HG02763 (cell line): Measurements from ENCODE around the gene RFTN1.

ENCODE experiments used
- ATAC-seq: cut with Tn5 transposase; IDR thresholded peaks from one replicate; pipeline ENCODE4 v1.9.1; 2021; ENCODE audit warnings: mild to moderate bottlenecking, moderate library complexity; ENCODE audit not compliant: unreplicated experiment

RFTN1 gene

GRCh38 chr3:16386561-16386960, 126.9 kb downstream of the RFTN1 start:
- ATAC-seq = no peak

- no peak for ATAC-seq
Observed at GRCh38 chr3:16385151-16385550, 128.3 kb downstream of the RFTN1 start.

GRCh38 chr3:16383864-16384263, 129.6 kb downstream of the RFTN1 start:
- ATAC-seq = no peak

DNA sequence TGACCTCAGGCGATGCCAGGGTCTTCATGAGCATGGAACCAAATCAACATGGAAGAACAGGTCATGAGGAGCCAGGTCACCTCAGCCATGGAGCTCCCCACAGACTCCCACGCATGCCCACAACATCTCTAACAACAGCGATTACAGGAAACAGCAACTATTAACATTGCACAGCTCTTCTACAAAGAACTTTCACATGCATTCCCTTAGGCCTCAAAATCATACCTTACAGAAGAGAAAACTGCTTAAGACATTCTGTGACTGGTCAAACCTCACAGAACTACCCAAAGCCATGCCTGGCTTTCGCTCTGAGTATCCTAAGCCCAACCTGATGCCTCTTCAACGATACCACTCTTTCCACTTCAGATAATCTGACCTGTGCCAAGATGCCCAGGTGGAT, 130.7 kb downstream of the RFTN1 start:
- peak; percentile 44 for ATAC-seq

GRCh38 chr3:16381426-16381825, 132.1 kb downstream of the RFTN1 start:
- ATAC-seq = no peak

GRCh38 chr3:16380421-16380820, 133.1 kb downstream of the RFTN1 start:
- ATAC-seq = no peak

- no peak for ATAC-seq
Observed at GRCh38 chr3:16379838-16380237, 133.7 kb downstream of the RFTN1 start.

GRCh38 chr3:16378920-16379319, 134.6 kb downstream of the RFTN1 start:
- ATAC-seq = peak; percentile 47

DNA sequence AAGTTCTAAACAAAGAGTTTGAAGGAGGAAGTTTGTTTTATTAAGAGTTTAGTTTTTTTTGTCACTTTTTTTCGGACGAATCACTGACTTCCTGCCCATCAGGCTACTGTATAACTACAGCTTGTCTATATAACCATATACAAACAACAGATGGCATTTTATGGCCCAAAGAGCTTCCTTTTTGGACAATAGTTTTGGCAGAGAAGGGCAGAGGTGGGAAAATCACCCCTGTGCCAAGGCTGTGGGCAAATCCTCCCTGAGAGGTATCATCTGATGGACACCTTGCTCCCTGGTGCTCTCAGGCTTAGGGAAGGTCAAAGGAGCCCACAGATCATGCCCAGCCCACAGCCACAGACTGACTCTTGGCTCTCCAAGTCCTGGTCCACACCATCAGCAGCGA, 135.1 kb downstream of the RFTN1 start:
- ATAC-seq = no peak

DNA sequence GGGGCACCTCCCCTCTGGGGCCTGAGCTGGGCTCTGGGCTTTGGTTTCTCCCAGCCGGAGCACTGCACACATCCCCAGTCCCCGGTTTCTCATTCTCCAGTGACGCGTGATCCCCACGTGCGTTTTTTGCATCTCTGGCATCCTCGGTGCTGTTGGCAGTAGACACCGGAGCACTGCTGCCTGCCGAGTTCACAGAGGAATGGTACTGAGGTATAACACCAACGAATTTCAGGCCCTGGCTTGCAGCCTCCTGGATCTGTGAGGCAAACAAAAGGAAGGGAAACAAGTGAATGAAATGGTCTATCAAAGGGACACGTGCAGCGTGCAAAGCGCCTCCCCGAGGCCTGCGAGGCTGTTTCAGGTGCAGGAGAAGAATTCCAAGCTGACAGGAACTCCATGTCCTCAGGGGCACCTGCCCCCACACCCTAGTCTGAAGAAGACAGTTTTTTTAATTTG, 135.6 kb downstream of the RFTN1 start:
- ATAC-seq = no peak

- no peak for ATAC-seq
Observed at GRCh38 chr3:16377196-16377595, 136.3 kb downstream of the RFTN1 start.

DNA sequence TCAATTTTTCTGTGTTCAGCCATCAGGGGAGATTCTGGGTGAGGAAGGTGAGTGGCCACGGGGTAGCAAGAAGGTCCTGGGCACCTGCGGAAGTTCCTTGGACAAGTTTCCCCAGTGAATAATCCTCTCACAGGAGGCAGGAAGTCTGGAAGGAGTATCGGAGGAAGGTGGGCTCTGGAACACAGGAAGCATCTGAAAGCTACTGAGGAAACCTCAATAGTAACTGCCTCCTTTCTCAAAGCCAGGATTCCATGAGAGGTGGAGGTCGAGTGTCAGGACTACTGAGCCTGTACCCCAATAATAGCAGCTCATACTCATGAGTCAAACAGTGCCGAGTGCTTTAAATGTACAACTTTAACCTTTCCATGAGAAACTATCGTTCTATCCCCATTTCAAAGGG, 137.6 kb downstream of the RFTN1 start:
- ATAC-seq = no peak

DNA sequence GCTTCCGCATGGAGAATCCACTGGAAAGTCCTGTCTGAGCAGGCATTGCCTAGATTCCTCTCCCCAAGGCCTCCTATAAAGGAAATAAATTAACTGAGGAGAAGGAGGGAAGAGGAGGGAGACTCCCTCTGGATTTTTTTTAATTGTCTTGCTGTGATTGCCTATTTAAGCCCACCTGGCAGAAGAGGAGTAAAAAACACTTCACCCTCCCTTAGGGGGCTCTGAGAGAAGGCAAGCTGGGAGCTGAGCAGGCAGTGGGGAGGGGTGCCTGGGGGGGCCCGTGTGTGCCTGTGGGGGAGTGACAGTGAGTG, 138.6 kb downstream of the RFTN1 start:
- no peak for ATAC-seq

DNA sequence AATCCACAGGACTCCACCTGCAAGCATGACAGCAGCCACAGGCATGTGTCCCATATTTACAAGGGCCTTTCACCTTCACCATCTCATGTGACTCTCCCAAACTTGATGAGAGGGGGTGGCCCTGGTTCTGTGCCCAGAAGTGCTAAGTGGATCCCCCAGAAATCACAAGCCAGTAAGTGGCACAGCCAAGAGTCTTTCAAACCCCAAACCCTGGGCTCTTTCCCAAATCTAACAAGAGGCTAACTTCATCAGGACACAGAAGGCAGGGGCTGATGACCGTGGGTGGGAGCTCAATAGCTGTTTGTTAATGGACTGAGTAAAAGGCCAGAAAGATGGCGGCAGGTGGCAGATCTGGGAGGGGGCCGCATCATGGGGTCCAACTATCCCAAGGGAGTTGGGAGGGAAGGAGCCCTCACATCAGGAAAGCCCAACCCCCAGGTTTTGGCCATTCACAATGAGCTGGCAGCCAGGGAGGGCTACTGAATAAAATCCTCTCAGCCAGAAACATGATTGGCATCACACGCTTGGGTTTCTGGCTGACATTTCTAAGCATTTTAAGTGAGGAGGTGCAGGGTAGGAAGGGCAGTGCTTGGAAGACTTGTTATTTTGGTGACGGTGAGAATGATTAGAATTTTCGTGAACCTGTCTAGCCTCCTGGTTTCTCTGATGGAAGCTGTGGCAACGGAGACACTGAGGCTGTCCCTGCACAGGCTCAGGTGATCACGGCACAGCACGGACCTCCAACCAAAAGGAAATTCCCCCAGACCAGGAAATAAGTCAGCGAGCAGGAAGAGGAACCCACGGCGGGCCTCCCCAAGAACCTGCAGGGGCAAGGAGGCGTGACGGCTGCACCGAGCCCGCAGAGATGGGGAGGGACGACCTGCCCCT, 139.2 kb downstream of the RFTN1 start:
- peak; percentile 22 for ATAC-seq

DNA sequence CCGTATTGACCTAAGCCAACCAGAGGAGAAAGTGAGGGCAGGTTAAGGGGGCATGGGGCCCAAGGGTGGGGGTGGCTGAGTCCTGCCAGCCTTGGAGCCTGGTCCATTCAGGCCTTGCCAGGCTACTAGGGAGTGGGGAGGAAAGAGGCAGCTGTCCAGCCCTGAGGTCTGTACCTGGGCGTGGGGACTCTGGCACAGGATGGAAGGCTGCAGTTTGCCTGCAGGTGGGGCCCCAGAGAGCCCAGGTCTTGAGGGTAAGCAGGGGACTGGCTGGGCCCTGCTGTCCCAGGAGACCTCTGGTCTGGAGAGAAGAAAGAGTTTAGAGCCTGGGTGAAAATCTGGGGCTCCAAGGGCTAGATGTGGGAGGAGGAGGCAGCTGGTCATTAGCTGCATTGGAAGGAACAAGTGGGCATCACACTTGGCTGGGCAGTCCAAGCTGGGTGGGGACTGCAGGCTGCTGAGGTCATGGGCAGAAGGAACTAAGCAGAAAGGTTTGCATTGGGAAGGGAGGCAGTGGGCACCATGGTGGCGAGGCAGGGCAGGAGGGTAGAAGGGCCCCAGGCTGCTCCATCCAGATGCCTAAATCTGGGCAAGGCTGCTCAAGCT, 140.1 kb downstream of the RFTN1 start:
- no peak for ATAC-seq

DNA sequence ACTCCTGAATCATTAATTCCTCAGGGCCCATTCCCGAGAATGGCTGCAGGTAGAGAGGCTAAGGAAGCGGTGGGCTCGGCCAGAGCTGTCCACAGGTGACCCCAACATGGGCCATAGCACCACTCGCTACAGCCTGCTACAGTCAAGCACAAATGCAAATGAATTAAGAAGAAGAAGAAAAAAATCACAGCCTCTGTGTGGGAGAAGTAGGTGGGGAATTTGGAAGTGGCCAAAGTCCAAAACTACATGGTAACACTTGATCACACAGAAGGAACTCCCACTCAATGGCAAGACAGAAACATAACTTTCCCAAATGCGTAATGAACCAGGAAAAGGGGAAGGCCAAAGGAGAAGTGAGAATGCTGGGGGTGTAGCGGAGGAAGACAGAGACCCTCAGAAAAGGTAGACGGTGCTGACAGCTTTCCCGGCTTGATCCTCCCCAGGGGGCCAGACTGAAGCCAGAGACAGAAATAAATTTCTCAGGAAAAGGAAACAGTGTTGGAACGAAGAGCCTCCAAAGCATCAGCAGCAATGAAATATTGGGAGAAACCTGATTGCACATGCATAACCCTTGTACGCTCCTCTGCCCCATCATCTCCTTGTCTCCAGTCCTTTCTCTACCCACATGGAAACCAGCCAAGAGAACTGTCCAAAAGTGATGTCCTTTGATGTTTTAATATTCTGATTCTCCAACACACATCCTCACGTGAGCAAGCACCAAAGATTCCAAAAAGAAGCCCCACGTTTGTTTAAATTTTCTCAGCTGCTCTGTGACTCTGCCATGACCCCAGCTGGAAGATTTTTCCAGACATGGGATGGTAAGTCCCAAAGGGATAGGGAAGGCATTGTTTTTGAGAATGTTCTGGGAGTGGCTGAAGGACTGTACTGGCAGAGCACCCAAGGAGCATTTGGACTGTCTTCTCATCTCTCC, 140.9 kb downstream of the RFTN1 start:
- no peak for ATAC-seq

DNA sequence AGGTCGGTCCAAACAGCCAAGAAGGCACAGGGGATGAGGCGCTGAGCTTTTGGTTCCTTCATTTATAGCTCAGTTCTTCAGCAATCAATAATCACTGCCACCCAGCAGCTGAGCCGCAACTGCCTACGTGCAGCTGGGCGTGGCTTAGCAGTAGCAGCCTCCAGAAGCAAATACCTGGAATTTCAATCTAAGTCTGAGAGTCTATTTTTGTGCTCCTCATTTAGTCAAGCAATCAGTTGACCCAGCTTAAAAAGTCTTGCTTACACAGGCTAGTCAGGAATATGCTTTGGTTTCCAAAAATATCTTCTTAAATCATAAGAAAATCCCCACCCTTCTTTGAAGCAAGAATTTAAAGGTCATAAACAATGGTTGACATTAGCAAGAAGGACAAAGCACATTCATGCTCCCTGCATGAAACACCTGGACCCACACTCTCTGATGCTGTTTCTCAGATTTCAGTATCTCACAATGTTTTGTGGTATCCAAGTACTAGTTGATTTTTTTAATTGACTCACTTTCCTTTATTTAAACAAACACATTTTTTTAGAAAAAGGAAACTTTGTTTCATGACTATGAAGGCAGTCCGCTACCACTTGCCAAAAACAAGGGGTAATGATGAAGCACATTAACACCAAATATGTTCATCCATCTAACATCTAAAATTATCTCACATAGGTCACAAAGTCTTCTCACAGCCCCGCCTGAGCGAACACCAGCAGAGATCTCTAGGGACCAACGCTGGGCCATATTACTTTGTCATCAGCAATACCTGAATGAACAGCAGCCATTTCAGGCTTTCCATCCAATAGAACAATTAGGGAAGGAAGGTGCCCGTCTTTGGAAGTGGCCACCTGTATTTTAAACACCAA, 142.4 kb downstream of the RFTN1 start:
- no peak for ATAC-seq

- ATAC-seq = no peak
Observed at GRCh38 chr3:16370503-16370871, 143.0 kb downstream of the RFTN1 start.

- no peak for ATAC-seq
Observed at GRCh38 chr3:16369885-16370284, 143.6 kb downstream of the RFTN1 start.

- ATAC-seq = no peak
Observed at GRCh38 chr3:16369276-16369675, 144.2 kb downstream of the RFTN1 start.

DNA sequence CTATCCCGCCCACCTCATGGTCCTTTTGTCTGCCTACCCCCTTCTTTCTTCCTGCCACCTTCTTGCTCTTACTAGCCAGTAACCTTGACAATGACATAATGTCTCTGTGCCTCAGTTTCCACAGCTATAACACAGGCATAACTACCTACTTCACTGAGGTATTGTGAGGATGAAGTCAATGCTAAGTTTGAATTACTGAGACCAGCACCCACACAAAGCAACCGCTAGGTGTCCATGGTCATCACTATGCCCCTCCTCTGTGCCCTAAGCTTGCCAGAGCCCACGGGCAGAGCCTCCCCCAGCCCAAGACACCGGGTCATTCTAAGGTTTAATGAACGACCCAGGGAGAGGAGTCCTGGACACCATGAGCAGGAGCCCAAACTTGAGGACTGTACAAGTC, 146.9 kb downstream of the RFTN1 start:
- no peak for ATAC-seq
